Duodenal mucosa (tissue), 2 donors: ENCODE measurements around the gene WNT8A.

Source experiments
- H3K27ac ChIP-seq: one replicate; pipeline ENCODE4 v1.7.0; 2013; ENCODE audit warnings: low read depth, low read length
- H3K27me3 ChIP-seq, 2 donors: one replicate each; pipeline ENCODE4 v1.7.0; 2013; ENCODE audit warnings: low read length in 2 of 2, control low read depth in 1 of 2; ENCODE audit not compliant: insufficient read depth in 2 of 2, control insufficient read depth in 1 of 2
- H3K36me3 ChIP-seq, 2 donors: one replicate each; pipeline ENCODE4 v1.7.0; 2013; ENCODE audit warnings: low read length in 2 of 2, control low read depth in 1 of 2; ENCODE audit not compliant: insufficient read depth in 2 of 2, control insufficient read depth in 1 of 2
- H3K4me1 ChIP-seq, 2 donors: one replicate each; pipeline ENCODE4 v1.7.0; 2013; ENCODE audit warnings: low read length in 2 of 2, control low read depth in 1 of 2; ENCODE audit not compliant: insufficient read depth in 2 of 2, control insufficient read depth in 1 of 2
- H3K4me3 ChIP-seq, 2 donors: one replicate each; pipeline ENCODE4 v1.7.0; 2013; ENCODE audit warnings: low read length in 2 of 2, low read depth in 1 of 2
- H3K9ac ChIP-seq, 2 donors: one replicate each; pipeline ENCODE4 v1.7.0; 2013; ENCODE audit warnings: low read length in 2 of 2, low read depth in 1 of 2
- H3K9me3 ChIP-seq, 2 donors: one replicate each; pipeline ENCODE4 v1.7.0; 2013; ENCODE audit warnings: low read length in 2 of 2, control low read depth in 1 of 2; ENCODE audit not compliant: control insufficient read depth in 1 of 2

The WNT8A gene

DNA sequence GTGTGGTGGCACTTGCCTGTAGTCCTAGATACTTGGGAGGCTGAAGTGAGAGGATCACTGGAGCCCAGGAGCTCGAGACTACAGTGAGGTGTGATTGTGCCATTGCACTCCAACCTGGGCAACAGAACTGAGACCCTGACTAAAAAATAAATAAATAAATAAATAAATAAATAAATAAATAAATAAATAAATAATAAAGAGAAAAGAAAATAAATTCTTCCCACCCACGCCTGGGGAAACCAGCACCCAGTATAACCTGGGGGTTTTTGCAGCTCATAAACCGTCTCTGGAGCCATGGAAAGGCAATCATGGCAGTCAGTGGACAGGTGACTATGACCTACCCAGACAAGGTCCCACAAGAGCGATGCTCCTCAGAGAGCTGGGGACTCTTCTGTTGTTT, 7.9 kb downstream of the WNT8A start:
- no peak overlapping the region for H3K27ac ChIP-seq
- no peaks in the 10 kb centered on the region for H3K36me3 ChIP-seq
- no peaks in the 10 kb centered on the region for H3K27me3 ChIP-seq
- no peaks in the 10 kb centered on the region for H3K9me3 ChIP-seq
- H3K9ac ChIP-seq, result no peak overlapping the region
- H3K4me1 ChIP-seq, result no peaks in the 10 kb centered on the region
- H3K4me3 ChIP-seq, result no peak overlapping the region

- H3K9ac ChIP-seq, result no peak overlapping the region
- no peak overlapping the region for H3K4me3 ChIP-seq
- H3K9me3 ChIP-seq, result no peaks in the 10 kb centered on the region
- H3K27me3 ChIP-seq, result no peaks in the 10 kb centered on the region
- H3K36me3 ChIP-seq, result no peaks in the 10 kb centered on the region
- H3K4me1 ChIP-seq, result no peaks in the 10 kb centered on the region
- no peak overlapping the region for H3K27ac ChIP-seq
Observed at GRCh38 chr5:138092301-138092700, 8.5 kb downstream of the WNT8A start.

DNA sequence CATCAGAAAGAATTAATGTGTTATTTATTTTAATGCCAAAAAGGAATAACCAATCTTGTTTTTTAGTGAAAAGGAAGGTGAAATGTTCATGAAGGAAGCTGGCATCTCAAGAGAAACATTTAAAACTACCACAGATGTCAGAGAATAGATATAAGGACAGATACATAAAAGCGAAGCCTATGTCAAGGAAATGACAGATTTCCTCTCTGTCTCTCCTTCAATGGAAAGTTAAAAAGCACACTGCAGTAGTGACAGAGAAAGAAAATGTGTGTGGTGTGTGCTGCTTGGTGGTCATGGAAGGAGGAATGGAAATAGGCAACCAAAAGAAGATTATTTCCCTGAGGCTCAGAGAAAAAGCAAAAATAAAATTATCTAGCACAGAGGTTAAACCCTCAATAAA, 9.2 kb downstream of the WNT8A start:
- Histone ChIP-seq H3K9ac (no peak overlapping the region), H3K4me3 (no peak overlapping the region), H3K9me3 (no peaks in the 10 kb centered on the region), H3K27ac (no peak overlapping the region), H3K36me3 (no peaks in the 10 kb centered on the region), H3K27me3 (no peaks in the 10 kb centered on the region), H3K4me1 (no peaks in the 10 kb centered on the region)

GRCh38 chr5:138095100-138095907, 11.5 kb downstream of the WNT8A start:
- Histone ChIP-seq H3K27me3 (no peaks in the 10 kb centered on the region), H3K4me1 (no peaks in the 10 kb centered on the region), H3K27ac (no peak overlapping the region), H3K36me3 (no peaks in the 10 kb centered on the region), H3K4me3 (no peak overlapping the region), H3K9me3 (no peaks in the 10 kb centered on the region), H3K9ac (no peak overlapping the region)

DNA sequence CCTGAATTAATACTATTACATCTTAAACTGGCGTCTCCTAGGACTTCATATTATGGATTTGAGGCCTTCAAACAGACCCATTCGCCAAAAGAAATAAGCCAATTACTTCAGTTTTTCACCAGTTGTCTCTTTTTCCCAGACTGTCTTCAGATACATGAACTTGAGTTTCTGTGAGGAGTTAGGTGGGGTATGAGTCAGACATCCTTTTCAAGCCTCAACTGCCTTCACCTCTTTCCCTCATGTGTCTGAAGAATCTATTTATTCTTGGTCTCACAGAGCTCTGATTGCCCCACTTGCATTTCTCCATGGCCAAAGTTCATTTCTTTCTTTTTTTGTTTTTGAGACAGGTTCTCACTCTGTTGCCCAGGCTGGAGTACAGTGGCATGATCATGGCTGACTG, 12.5 kb downstream of the WNT8A start:
- Histone ChIP-seq H3K4me1 (no peaks in the 10 kb centered on the region), H3K27me3 (no peaks in the 10 kb centered on the region), H3K9ac (no peak overlapping the region), H3K9me3 (no peaks in the 10 kb centered on the region), H3K36me3 (no peaks in the 10 kb centered on the region), H3K27ac (no peak overlapping the region), H3K4me3 (no peak overlapping the region)

DNA sequence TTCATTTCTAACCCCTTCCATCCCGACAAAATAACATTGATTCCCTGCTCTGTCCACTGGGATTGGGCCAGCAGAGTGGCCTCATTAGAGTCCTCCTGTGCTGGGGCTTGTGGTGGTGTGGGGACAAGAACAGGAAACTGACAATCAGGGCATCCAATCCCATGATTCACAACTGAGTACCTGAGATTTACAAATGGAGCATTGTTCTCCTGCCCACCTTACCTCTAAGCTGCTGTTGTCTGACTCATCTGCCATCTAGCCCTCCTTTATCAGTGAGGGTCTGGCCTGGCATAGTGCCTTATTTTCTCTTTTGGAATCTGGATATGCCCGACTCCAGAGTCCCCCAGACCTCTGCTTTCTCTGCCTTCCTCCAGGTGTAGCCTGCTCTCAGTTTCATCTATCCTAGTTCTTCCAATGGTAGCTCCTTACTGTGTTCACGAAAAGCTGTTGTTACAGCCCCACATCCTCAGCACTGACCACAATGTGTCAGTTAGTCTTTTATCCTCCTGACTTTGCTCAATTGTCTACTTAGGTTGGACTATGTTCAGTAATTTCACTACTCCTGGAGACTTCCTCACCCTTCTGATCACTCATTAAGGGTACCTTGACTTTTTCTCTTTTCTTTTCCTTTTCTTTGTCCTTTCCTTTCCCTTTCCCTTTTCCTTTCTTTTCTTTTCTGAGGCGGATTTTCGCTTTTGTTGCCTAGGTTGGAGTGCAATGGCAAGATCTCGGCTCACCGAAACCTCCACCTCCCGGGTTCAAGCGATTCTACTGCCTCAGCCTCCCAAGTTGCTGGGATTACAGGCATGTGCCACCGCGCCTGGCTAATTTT, 13.4 kb downstream of the WNT8A start:
- Histone ChIP-seq H3K36me3 (no peaks in the 10 kb centered on the region), H3K9me3 (no peaks in the 10 kb centered on the region), H3K4me1 (no peaks in the 10 kb centered on the region), H3K9ac (no peak overlapping the region), H3K27ac (no peak overlapping the region), H3K27me3 (no peaks in the 10 kb centered on the region), H3K4me3 (no peak overlapping the region)

- no peaks in the 10 kb centered on the region for H3K27me3 ChIP-seq
- no peaks in the 10 kb centered on the region for H3K36me3 ChIP-seq
- H3K27ac ChIP-seq, result no peak overlapping the region
- H3K9ac ChIP-seq, result no peak overlapping the region
- no peak overlapping the region for H3K4me3 ChIP-seq
- H3K4me1 ChIP-seq, result peaks cover 8 to 9% of the 10 kb centered on the region in 2 donors
- H3K9me3 ChIP-seq, result no peaks in the 10 kb centered on the region
Observed at GRCh38 chr5:138102454-138103318, 18.9 kb downstream of the WNT8A start.

- no peak overlapping the region for H3K27ac ChIP-seq
- no peak overlapping the region for H3K4me3 ChIP-seq
- H3K9me3 ChIP-seq, result no peaks in the 10 kb centered on the region
- no peak overlapping the region for H3K9ac ChIP-seq
- H3K4me1 ChIP-seq, result peaks cover 8 to 9% of the 10 kb centered on the region in 2 donors
- no peaks in the 10 kb centered on the region for H3K36me3 ChIP-seq
- no peaks in the 10 kb centered on the region for H3K27me3 ChIP-seq
Observed at GRCh38 chr5:138103319-138103637, 19.4 kb downstream of the WNT8A start.

DNA sequence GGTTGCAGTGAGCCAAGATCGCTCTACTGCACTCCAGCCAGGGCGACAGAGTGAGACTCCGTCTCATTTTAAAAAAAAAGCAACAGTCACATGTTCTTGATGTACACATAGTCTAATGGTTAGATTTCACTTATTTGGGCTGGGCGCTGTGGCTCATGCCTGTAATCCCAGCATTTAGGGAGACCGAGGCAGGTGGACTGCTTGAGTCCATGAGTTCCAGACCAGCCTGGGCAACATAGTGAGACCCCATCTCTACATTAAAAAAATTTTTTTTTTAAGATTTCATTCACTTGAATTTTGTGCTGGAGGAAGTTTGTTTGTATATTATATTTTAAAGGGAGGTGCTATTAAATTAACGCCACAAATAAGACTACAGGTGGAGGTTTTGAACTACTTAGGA, 21.9 kb downstream of the WNT8A start:
- no peak overlapping the region for H3K9ac ChIP-seq
- peaks cover 8 to 9% of the 10 kb centered on the region in 2 donors for H3K4me1 ChIP-seq
- H3K4me3 ChIP-seq, result no peak overlapping the region
- no peaks in the 10 kb centered on the region for H3K9me3 ChIP-seq
- H3K36me3 ChIP-seq, result no peaks in the 10 kb centered on the region
- H3K27ac ChIP-seq, result no peak overlapping the region
- no peaks in the 10 kb centered on the region for H3K27me3 ChIP-seq

GRCh38 chr5:138107213-138107612, 23.4 kb downstream of the WNT8A start:
- no peak overlapping the region for H3K9ac ChIP-seq
- no peaks in the 10 kb centered on the region for H3K9me3 ChIP-seq
- no peaks in the 10 kb centered on the region for H3K36me3 ChIP-seq
- no peak overlapping the region for H3K4me3 ChIP-seq
- H3K27me3 ChIP-seq, result no peaks in the 10 kb centered on the region
- H3K27ac ChIP-seq, result no peak overlapping the region
- H3K4me1 ChIP-seq, result peaks cover 8 to 9% of the 10 kb centered on the region in 2 donors
